GM12891 (cell line): Measurements from ENCODE around the gene CYP26A1.

Experiments used
- PAX5 ChIP-seq: IDR thresholded peaks from 2 replicates; pipeline ENCODE4 v1.6.1; 2011; ENCODE audit warnings: low read length, moderate library complexity, mild to moderate bottlenecking; ENCODE audit not compliant: insufficient read depth, severe bottlenecking
- POLR2A ChIP-seq: IDR thresholded peaks from 2 replicates; pipeline ENCODE4 v1.6.1; 2011; ENCODE audit warnings: low read depth, low read length, control low read depth
- POLR2AphosphoS5 ChIP-seq: IDR thresholded peaks from 2 replicates; pipeline ENCODE4 v1.6.1; 2011; ENCODE audit warnings: low read depth, low read length, control low read depth
- POU2F2 ChIP-seq: IDR thresholded peaks from 2 replicates; pipeline ENCODE4 v1.6.1; 2011; ENCODE audit warnings: low read depth, mild to moderate bottlenecking, control low read depth, low read length, moderate library complexity
- SPI1 ChIP-seq: IDR thresholded peaks from 2 replicates; pipeline ENCODE4 v1.6.1; 2011; ENCODE audit warnings: low read depth, low read length, control low read depth
- TAF1 ChIP-seq: IDR thresholded peaks from 2 replicates; pipeline ENCODE4 v1.6.1; 2011; ENCODE audit warnings: low read depth, low read length, control low read depth

DNA sequence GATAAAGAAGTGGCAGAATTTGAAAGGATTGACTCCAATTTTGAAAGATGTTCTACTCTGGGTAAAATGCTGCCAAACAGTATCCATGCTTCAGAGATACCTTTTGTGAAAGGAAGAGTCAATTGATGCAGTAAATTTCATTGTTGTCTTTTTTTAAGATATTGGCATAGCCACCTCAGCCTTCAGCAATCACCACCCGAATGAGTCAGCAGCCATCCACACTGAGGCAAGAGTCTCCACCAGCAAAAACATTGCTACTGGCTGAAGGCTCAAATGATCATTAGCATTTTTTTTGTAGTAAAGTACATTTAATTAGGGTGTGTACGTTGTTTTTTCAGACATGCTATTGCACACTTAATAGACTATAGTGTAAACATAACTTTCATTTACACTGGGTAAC, 44.8 kb upstream of the CYP26A1 start:
- TF ChIP-seq POLR2A, result no peak
- no peak for TF ChIP-seq TAF1
- no peak for TF ChIP-seq POLR2AphosphoS5
- TF ChIP-seq SPI1, result no peak
- no peak for TF ChIP-seq PAX5
- TF ChIP-seq POU2F2, result no peak
